HG03378 (cell line): Measurements from ENCODE around the gene XPC.
"Not testable (repeated sequence)": the region's sequence is repeated elsewhere in the genome, so short reads cannot be mapped to it uniquely, and the experiment has no call there.

ENCODE experiments used
- ATAC-seq: cut with Tn5 transposase; IDR thresholded peaks from one replicate; pipeline ENCODE4 v1.9.1; 2021; ENCODE audit warnings: mild to moderate bottlenecking, moderate library complexity; ENCODE audit not compliant: unreplicated experiment

XPC gene

DNA sequence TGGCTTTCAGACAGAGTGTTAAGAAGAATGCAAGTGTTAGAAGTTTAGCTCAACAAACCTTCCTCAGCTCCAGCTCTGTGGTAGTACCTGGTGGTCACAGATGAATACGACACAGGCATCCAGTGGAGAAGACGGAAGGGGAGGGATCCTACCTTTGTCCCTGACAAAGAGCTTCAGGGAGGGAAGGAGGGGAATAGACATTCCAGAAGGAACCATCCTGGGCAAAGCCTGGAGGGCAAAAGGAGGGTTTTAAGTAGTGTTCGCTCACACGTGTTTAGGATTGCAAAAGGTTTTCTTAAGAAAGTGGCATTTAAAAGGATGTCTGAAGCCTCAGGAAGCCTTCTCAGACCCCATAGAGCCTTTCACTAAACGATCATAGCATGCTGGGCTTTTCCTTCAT, 56.5 kb downstream of the XPC start:
- ATAC-seq, result no peak

DNA sequence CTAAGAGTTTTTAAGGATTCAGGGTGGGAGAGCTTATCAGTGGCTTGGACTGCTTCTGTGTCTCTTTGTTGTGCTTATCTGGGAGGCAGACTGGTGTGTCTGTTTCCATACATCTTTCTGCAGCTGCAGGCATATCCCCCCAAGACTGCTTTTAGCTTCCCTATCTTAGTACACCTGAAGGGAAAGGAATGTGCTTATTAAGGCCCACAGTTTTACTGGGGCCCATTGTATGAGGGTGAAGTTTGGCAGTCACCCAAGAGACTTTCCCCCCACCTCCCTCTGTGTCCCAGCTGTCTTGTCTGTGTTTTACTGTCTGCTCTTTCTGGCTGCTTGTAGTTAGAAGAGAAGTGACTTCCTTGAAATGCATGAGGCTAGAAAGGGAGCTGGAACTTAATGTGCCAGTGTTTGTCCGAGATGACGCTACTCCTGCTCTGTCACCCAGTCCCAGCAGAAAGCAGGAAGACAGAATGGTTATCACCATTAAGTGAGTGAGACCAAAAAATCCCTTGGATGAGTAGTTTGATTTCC, 57.4 kb downstream of the XPC start:
- ATAC-seq, result not testable (repeated sequence)

DNA sequence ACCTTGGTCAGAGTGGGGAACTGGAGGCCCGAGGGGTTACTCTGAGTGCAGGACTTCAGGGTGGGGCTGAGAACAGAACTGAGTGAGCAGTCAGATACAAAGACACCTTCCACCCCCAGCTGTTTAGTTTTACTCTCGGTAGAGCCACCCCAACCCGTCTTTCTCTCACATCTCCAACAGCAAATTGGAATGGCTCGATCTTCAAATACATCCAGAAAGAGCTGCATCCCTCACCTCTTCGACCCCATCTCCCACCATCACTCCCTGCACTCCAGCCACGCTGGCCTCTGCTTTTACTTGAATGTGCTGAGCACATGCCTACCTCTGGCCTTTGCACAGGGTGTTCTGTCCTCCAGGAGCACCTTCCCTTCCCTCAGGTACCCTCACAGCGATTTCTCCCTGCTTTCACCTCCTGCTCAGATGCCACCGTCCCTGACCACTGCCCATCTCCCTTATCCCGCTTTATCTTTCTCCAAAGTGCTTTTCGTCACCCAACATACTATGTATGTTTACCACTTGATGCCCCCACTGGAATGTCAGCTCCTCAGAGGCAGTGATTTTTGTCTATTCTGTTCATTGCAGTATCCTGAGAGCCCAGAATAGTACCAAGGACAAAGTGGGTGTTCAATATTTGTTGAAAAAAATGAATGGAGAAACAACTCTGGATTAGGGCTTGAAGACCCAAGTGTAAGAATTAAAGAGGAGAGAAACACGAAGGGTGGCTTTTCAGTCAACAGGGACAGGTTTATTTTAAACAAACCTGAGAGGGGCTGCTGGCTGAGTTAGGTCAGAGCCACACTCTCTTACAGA, 58.1 kb downstream of the XPC start:
- ATAC-seq, result no peak

DNA sequence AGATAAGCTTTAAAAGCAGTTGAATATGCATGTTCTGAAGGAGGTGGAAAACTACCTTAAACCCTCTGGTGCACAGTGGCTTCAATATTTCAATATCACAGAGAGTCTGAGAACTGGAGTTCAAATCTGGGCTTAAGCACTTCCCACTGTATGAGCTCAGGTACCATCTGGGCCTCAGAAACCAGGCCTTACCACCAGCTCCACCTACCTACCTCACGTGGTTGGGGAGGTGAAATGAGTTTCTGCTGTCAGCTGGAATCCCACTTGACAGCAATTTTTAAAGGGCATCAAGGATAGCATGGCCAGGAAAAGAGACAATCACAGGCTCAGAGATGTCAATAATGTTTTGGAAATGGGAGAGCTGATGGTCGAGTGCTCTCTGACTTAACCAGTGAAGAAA, 58.8 kb downstream of the XPC start:
- no peak for ATAC-seq

DNA sequence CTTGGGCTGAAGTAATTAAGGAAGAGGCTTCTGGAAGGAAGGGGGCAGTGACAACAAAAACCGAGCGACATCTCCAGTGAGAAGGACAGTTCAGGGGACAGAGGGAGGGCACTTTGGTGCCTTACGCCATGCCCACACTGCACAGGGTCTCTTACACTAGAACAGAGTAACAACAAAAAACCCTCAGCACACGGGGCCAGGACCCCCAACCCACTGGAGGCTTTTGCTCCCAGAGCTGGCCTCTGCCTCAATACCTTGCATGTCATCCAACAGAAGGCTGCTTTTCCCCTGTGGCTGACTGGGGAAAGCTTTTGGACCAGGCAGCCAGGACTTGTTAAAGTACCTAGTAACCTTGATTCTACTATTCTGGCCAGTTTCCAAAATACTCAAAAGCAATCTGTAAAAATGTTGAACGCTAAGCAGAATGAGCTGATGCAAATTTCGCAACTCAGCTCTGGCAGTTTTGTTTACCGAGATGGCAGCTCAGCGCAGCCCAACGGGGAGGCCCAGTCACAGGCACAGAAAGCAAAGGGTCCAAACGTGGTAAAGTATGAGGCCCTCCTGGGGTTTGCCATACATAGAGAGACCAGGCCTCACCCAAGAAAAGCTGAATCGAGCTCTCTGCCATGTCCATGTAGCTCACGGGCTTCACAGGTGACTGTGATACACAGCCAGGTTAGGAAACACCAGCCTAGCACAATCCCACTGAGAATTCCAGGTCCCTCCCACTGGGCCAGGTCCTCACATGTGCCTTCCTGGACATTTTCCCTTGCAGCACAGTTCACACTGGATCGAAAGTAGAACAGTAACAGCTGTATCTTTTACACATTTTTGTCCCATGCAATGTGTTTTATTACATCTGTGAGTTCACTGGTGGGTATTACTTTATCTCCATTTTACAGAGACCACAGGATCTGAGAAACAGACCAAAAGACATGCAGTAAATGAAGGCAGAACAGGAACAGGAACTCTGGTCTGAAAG, 59.7 kb downstream of the XPC start:
- ATAC-seq, result no peak

DNA sequence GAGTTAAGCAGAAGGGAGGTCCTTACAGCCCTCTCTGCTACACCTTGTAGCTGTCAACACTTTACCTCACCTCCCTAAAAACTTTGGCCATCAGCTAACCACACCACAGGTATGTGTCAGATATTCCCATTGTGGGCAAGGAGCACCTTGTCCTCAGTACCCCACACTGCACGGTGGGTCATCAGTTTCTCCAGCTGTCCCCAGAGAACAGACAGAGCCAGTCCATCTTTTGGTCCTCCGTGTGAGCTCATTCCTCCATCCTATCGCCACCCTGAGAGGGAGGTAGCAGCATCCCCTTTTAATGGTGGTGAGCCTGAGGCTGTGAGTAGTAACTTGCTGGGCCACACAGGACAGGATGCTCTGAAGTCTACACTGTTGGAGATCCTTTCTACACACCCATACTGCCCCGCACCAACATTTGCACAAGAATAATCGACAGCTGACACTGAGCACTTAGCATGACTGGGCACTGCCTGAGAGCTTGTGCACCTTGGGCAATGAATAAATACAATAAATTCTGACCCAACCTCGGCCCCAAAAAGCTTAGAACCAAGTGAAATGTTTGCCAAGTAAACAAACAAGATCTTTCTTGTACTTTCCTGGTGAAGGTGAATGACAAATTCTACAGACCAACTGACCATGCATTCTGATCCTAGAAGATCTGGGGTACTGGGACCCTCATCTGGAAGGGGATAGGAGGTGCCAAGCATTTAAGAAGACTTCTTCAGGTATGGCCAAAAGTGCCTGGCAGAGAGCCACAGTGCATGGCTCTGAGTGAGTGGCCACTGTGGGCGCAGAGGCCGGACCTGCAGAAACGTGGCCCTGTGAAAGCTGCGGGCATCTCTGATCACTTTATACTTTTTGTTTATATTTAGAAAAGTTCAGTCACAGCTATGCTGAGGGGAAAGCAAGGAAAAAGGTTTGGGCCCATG, 60.7 kb downstream of the XPC start:
- ATAC-seq, result no peak

DNA sequence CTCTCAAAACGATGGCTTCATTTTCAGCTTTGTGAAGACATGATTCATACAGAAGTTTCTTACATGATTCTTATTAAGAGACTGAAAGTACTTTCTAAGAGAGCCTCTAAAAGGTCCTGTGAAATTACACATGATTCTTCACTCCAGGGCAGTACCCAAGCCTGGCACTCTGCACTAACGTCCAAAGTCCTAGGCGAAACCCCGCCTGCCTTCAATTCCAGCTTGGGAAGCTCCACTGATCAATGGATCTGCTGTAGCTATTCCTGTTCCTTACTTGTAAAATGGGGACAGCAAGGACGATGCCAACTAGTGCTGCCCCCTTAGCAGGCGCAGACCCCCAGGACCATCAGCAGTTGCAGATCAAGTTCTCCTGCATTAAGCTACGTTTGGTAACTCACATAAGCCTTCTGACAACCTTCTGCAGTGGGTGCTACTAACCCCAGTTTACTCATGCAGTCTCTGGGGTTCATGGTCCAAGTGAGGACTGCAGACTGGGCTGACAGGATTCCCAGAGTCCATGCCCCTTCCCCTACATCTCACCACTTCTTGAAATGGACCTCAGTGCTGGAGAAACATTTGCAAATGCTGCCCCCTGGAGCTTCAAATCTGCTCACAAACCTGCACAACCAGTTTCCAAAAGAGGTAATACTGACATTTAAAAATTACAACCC, 64.3 kb downstream of the XPC start:
- ATAC-seq, result no peak

DNA sequence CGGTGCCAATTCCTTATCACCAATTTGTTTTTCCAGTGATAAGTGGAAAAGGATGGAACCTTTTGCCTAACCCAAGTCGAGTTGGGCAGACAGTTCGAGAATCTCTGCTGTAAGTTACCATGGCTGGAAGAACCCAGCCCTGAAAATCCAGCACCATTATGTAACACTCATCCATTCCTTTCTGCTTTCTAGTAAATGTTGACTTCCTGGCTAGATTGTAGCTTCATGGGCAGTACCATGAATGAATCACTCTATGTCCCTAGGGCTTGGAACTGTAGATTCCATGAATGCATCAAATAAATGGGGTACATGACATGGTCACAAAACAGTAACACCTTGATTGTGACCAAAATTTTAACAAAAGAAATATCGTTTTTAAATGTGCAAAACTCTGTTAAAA, 67.7 kb downstream of the XPC start:
- ATAC-seq, result no peak

DNA sequence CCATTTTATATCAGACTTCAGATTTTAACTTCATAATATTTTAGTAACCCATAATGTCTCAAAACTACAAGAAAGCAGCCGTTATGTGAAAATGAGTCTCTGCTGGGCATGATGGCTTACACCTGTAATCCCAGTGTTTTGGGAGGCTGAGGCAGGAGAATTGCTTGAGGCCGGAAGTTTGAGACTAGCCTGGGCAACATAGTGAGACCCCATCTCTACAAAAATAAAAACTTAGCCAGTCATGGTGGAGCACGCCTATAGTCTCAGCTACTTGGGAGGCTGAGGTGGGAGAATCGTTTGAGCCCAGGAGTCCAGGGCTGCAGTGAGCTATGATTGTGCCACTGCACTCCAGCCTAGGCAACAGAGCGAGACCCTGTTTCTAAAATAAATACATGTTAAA, 68.6 kb downstream of the XPC start:
- ATAC-seq, result not testable (repeated sequence)

DNA sequence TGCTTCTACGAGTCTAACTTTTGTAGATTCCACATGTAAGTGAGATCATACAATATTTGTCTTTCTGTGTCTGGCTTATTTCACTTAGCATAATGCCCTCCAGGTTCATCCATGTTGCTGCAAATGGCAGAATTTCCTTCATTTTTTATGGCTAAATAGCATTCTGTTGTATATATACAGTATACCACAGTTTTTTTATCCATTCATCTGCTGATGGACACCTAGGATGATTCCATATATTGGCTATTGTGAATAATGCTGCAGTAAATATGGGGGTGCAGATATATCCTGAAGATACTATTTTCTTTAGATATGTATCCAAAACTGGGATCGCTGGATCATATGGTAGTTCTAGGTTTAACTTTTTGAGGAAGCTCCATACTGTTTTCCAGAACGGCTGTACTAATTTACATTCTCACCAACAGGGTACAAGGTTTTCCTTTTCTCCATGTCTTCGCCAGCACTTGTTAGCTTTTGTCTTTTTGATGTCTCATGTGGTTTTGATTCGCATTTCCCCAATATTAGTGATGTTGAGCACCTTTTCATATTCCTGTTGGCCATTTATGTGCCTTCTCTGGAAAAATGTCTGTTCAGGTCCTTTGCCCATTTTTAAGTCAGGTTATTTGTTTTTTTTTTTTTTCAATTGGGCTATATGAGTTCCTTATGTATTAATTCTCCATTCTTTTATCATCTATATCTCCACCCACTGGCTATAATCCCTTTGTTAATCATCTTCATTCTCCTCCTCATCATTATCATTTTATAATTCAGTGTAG, 80.6 kb downstream of the XPC start:
- no peak for ATAC-seq

DNA sequence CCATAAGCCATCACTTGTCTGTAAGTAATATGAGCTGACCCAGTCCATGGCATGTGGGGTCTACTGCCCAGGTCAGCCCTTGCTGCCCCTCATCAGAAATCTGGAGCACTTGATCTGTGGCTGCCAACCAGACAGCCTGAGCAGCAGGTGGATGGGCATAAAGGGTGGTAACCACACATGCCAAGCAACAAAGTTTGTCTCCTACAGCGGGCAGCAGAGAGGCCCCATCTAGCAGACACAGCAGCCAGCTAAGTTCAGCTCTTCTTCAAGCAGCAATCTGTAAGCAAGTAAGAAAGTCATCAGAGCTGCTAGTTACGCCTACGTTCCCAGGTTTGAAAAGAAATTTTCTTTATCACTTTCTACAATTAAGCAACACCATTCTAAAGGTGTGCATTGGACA, 81.7 kb downstream of the XPC start:
- no peak for ATAC-seq
